Stimulated activated naive CD8-positive, alpha-beta T cell treated with anti-CD3 and anti-CD28 coated beads, Interleukin-15, amount 100 ng/mL, for 72 hours (primary cell): Measurements from ENCODE around the gene CYP4B1.
A peak's percentile ranks its signal among the peaks of the same experiment; 100 is the strongest.
"Not testable (repeated sequence)": the region's sequence is repeated elsewhere in the genome, so short reads cannot be mapped to it uniquely, and the experiment has no call there.

Experiments used
- ATAC-seq: fragments of 150-1000 bp; cut with Tn5 transposase; 2 replicates; pipeline ENCODE4 v1.10.0; 2021; ENCODE audit warnings: mild to moderate bottlenecking, moderate library complexity
- DNase-seq, 2 donors: peaks; one replicate each; pipeline ENCODE4 v3.0.0; 2021 to 2022
- H3K27ac Mint-ChIP-seq, 2 donors: one replicate each; pipeline ENCODE4 v1.8.0; 2022; ENCODE audit warnings: mild to moderate bottlenecking in 2 of 2, mixed read lengths in 2 of 2, moderate library complexity in 2 of 2
- H3K27me3 Mint-ChIP-seq: one replicate; pipeline ENCODE4 v1.8.0; 2022; ENCODE audit warnings: mixed read lengths
- H3K4me1 Mint-ChIP-seq: one replicate; pipeline ENCODE4 v1.8.0; 2022; ENCODE audit warnings: mild to moderate bottlenecking, mixed read lengths
- H3K4me3 Mint-ChIP-seq, 2 donors: one replicate each; pipeline ENCODE4 v1.8.0; 2022; ENCODE audit warnings: mild to moderate bottlenecking in 2 of 2, mixed read lengths in 2 of 2, moderate library complexity in 1 of 2
- H3K9me3 Mint-ChIP-seq, 2 donors: one replicate each; pipeline ENCODE4 v1.8.0; 2022; ENCODE audit warnings: mixed read lengths in 2 of 2

The CYP4B1 gene

GRCh38 chr1:46798810-46799209 lies at the start of gene CYP4B1:
CYP4B1 (plus strand) TSS chr1:46799046; CDS start chr1:46799082, 36 bp downstream.
- no peak within 1 kb of the TSS for H3K27ac Mint-ChIP-seq
- H3K4me1 Mint-ChIP-seq = no peaks in the 10 kb centered on the region
- no peak within 1 kb of the TSS for H3K4me3 Mint-ChIP-seq
- H3K9me3 Mint-ChIP-seq = no peaks in the 10 kb centered on the region
- ATAC-seq (no peak), DNase-seq (no peak)
- H3K27me3 Mint-ChIP-seq = peaks cover 32% of the 10 kb centered on the region

GRCh38 chr1:46749404-46749803 lies 49.4 kb upstream of the CYP4B1 start:
- DNase-seq (no peak), ATAC-seq (no peak)
- Mint-ChIP-seq H3K9me3 (no peaks in the 10 kb centered on the region), H3K4me3 (no peak overlapping the region), H3K4me1 (no peaks in the 10 kb centered on the region), H3K27me3 (peaks cover 48% of the 10 kb centered on the region), H3K27ac (no peak overlapping the region)

GRCh38 chr1:46749921-46750404 lies 48.9 kb upstream of the CYP4B1 start:
- H3K9me3 Mint-ChIP-seq = no peaks in the 10 kb centered on the region
- H3K4me1 Mint-ChIP-seq = no peaks in the 10 kb centered on the region
- no peak overlapping the region for H3K4me3 Mint-ChIP-seq
- H3K27me3 Mint-ChIP-seq = peaks cover 53% of the 10 kb centered on the region
- ATAC-seq (no peak), DNase-seq (no peak)
- H3K27ac Mint-ChIP-seq = no peak overlapping the region

- Mint-ChIP-seq H3K27me3 (peaks cover 43% of the 10 kb centered on the region), H3K27ac (no peak overlapping the region)
Measured at GRCh38 chr1:46753985-46754384, 44.9 kb upstream of the CYP4B1 start.

GRCh38 chr1:46754707-46755106 lies 44.1 kb upstream of the CYP4B1 start:
- not testable (repeated sequence) for H3K4me1 Mint-ChIP-seq, H3K27ac Mint-ChIP-seq, DNase-seq, H3K9me3 Mint-ChIP-seq, H3K4me3 Mint-ChIP-seq, ATAC-seq
- peaks cover 36% of the 10 kb centered on the region for H3K27me3 Mint-ChIP-seq

More at GRCh38 chr1:46753985-46754384, 44.9 kb upstream of the CYP4B1 start:
- ATAC-seq = no peak
- Mint-ChIP-seq H3K4me1 (no peaks in the 10 kb centered on the region), H3K4me3 (no peak overlapping the region), H3K9me3 (no peaks in the 10 kb centered on the region)
- DNase-seq = no peak

- no peak for ATAC-seq
- Mint-ChIP-seq H3K4me1 (no peaks in the 10 kb centered on the region), H3K9me3 (no peaks in the 10 kb centered on the region), H3K27ac (no peak overlapping the region), H3K4me3 (no peak overlapping the region), H3K27me3 (peaks cover 34% of the 10 kb centered on the region)
- DNase-seq = no peak
Measured at GRCh38 chr1:46755121-46755520, 43.7 kb upstream of the CYP4B1 start.

- Mint-ChIP-seq H3K4me1 (no peaks in the 10 kb centered on the region), H3K9me3 (no peaks in the 10 kb centered on the region), H3K4me3 (no peak overlapping the region), H3K27me3 (peaks cover 36% of the 10 kb centered on the region), H3K27ac (peak overlapping the region in 1 of 2 donors; percentile 12)
- ATAC-seq (no peak), DNase-seq (no peak)
Measured at GRCh38 chr1:46757247-46757955, 41.4 kb upstream of the CYP4B1 start.

GRCh38 chr1:46757956-46758528 lies 40.8 kb upstream of the CYP4B1 start:
- Mint-ChIP-seq H3K27me3 (peaks cover 34% of the 10 kb centered on the region), H3K9me3 (no peaks in the 10 kb centered on the region), H3K4me1 (no peaks in the 10 kb centered on the region), H3K4me3 (no peak overlapping the region), H3K27ac (no peak overlapping the region)
- ATAC-seq (no peak), DNase-seq (no peak)

- no peak for ATAC-seq
- Mint-ChIP-seq H3K9me3 (no peaks in the 10 kb centered on the region), H3K27ac (no peak overlapping the region), H3K4me1 (no peaks in the 10 kb centered on the region), H3K27me3 (peaks cover 36% of the 10 kb centered on the region), H3K4me3 (no peak overlapping the region)
- no peak for DNase-seq
Measured at GRCh38 chr1:46760558-46761166, 38.2 kb upstream of the CYP4B1 start.

GRCh38 chr1:46761740-46762139 lies 37.1 kb upstream of the CYP4B1 start:
- H3K27ac Mint-ChIP-seq = no peak overlapping the region
- peaks cover 40% of the 10 kb centered on the region for H3K27me3 Mint-ChIP-seq
- no peak overlapping the region for H3K4me3 Mint-ChIP-seq
- no peaks in the 10 kb centered on the region for H3K9me3 Mint-ChIP-seq
- no peak for ATAC-seq
- H3K4me1 Mint-ChIP-seq = no peaks in the 10 kb centered on the region
- no peak for DNase-seq

GRCh38 chr1:46764402-46764801 lies 34.4 kb upstream of the CYP4B1 start:
- Mint-ChIP-seq H3K27me3 (peaks cover 52% of the 10 kb centered on the region), H3K4me3 (no peak overlapping the region), H3K9me3 (peaks cover 7 to 13% of the 10 kb centered on the region in 2 donors)

GRCh38 chr1:46767649-46768282 lies 31.1 kb upstream of the CYP4B1 start:
- H3K4me1 Mint-ChIP-seq = no peaks in the 10 kb centered on the region
- no peak overlapping the region for H3K4me3 Mint-ChIP-seq
- no peak overlapping the region for H3K27ac Mint-ChIP-seq
- ATAC-seq = no peak
- H3K27me3 Mint-ChIP-seq = peaks cover 33% of the 10 kb centered on the region
- DNase-seq = no peak
- peaks cover 30 to 44% of the 10 kb centered on the region in 2 donors for H3K9me3 Mint-ChIP-seq

More at GRCh38 chr1:46764402-46764801, 34.4 kb upstream of the CYP4B1 start:
- H3K27ac Mint-ChIP-seq = no peak overlapping the region
- ATAC-seq = no peak
- no peaks in the 10 kb centered on the region for H3K4me1 Mint-ChIP-seq
- DNase-seq = no peak

- H3K4me3 Mint-ChIP-seq = no peak overlapping the region
- H3K27ac Mint-ChIP-seq = no peak overlapping the region
- peaks cover 30% of the 10 kb centered on the region for H3K27me3 Mint-ChIP-seq
- ATAC-seq (no peak), DNase-seq (no peak)
- no peaks in the 10 kb centered on the region for H3K4me1 Mint-ChIP-seq
- peaks cover 30 to 44% of the 10 kb centered on the region in 2 donors for H3K9me3 Mint-ChIP-seq
Measured at GRCh38 chr1:46768445-46768844, 30.4 kb upstream of the CYP4B1 start.

- Mint-ChIP-seq H3K27ac (no peak overlapping the region), H3K27me3 (peaks cover 23% of the 10 kb centered on the region), H3K4me3 (no peak overlapping the region), H3K4me1 (no peaks in the 10 kb centered on the region), H3K9me3 (peaks cover 30 to 44% of the 10 kb centered on the region in 2 donors)
- no peak for ATAC-seq
- no peak for DNase-seq
Measured at GRCh38 chr1:46769028-46769740, 29.7 kb upstream of the CYP4B1 start.

- Mint-ChIP-seq H3K9me3 (peaks cover 30 to 44% of the 10 kb centered on the region in 2 donors), H3K27ac (no peak overlapping the region), H3K4me1 (no peaks in the 10 kb centered on the region), H3K4me3 (no peak overlapping the region), H3K27me3 (peaks cover 23% of the 10 kb centered on the region)
- ATAC-seq (no peak), DNase-seq (no peak)
Measured at GRCh38 chr1:46770541-46770940, 28.3 kb upstream of the CYP4B1 start.
